Ectodermal cell (in vitro differentiated cells): ENCODE results near the gene RNF208.

Experiments used
- H3K27ac ChIP-seq: 2 replicates; pipeline ENCODE4 v1.7.0; 2013; ENCODE audit warnings: mild to moderate bottlenecking, low read depth, low read length; ENCODE audit not compliant: insufficient read depth, poor library complexity, severe bottlenecking
- H3K27me3 ChIP-seq: 2 replicates; pipeline ENCODE4 v1.7.0; 2013; ENCODE audit warnings: mild to moderate bottlenecking, low read length; ENCODE audit not compliant: insufficient read depth, control insufficient read depth, poor library complexity, severe bottlenecking
- H3K36me3 ChIP-seq: one replicate; pipeline ENCODE4 v1.7.0; 2013; ENCODE audit warnings: low read length; ENCODE audit not compliant: control insufficient read depth, insufficient read depth
- H3K4me1 ChIP-seq: one replicate; pipeline ENCODE4 v1.7.0; 2013; ENCODE audit warnings: low read length; ENCODE audit not compliant: control insufficient read depth, insufficient read depth
- H3K4me3 ChIP-seq: 2 replicates; pipeline ENCODE4 v1.7.0; 2013; ENCODE audit warnings: low read depth, low read length, control low read depth; ENCODE audit not compliant: insufficient read depth
- H3K9me3 ChIP-seq: 2 replicates; pipeline ENCODE4 v1.7.0; 2013; ENCODE audit warnings: mild to moderate bottlenecking, low read length, moderate library complexity; ENCODE audit not compliant: control insufficient read depth
- WGBS, 2 experiments: methylation state at CpG; one replicate each; pipeline ENCODE4 v1.1.7; 2013; ENCODE audit warnings: missing lambda C conversion rate in 2 of 2; 5-methylcytosine and 5-hydroxymethylcytosine counted together

RNF208 gene

DNA sequence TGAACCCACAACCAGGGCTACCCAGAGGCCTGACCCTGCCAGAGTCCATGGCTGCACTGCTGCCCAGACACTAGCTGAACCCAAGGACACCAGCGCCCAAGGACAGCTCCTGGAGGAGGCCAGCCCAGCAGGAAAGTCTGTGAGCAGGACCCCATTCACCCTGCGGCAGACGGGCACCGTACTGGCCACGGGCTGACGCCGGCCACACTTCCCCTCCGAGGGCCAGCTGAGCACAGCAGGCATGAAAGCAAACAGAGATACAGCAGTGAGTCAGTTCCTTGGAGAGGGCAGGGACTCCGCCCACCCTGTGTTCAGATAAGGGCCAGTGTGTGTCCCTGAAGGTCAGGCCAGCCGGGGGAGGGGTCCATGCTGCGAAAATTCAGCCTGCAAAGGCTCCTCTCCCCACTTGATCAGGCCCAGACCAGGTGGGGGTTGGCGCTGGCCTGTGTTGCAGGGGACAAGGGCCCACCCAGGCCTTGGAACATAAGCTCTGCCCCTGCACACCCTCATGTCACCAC lies 3.2 kb downstream of the RNF208 start:
- no peak overlapping the region for H3K27ac ChIP-seq
- peaks cover 22% of the 10 kb centered on the region for H3K27me3 ChIP-seq
- WGBS, 2 experiments: 71 to 82% methylated on average over 12 of the region's 12 CpGs

DNA sequence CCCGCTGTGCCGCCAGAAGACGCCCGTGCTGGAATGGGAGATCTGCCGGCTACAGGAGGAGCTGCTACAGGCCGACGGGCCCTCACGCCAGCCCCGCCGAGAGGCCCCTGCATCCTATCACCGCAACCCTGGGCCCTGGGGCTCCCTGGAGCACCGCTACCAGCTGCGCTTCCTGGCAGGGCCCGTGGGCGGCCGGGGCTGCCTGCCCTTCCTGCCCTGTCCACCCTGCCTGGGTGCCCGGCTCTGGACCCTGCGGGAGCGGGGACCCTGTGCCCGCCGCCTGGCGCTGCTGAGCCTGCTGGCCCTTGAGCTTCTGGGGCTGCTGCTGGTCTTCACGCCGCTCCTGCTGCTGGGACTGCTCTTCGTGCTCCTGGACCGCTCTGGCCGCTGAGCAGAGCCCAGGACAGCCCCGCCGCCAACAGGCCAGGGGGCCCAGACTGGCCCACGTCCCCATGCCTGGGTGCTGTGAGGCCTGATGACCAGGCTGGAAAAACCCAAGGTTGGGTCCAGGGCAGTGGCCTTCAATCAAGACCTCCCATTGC lies 3.8 kb downstream of the RNF208 start:
- H3K9me3 ChIP-seq: no peaks in the 10 kb centered on the region
- H3K27me3 ChIP-seq: peaks cover 22% of the 10 kb centered on the region
- H3K4me3 ChIP-seq: no peak overlapping the region
- H3K36me3 ChIP-seq: peaks cover 10% of the 10 kb centered on the region
- H3K27ac ChIP-seq: no peak overlapping the region
- H3K4me1 ChIP-seq: no peaks in the 10 kb centered on the region
- 95 to 96% methylated on average over 30 of the region's 30 CpGs for WGBS, 2 experiments

More for the DNA sequence above, 3.2 kb downstream of the RNF208 start:
- no peaks in the 10 kb centered on the region for H3K9me3 ChIP-seq
- no peaks in the 10 kb centered on the region for H3K4me1 ChIP-seq
- no peak overlapping the region for H3K4me3 ChIP-seq
- H3K36me3 ChIP-seq: peaks cover 10% of the 10 kb centered on the region

DNA sequence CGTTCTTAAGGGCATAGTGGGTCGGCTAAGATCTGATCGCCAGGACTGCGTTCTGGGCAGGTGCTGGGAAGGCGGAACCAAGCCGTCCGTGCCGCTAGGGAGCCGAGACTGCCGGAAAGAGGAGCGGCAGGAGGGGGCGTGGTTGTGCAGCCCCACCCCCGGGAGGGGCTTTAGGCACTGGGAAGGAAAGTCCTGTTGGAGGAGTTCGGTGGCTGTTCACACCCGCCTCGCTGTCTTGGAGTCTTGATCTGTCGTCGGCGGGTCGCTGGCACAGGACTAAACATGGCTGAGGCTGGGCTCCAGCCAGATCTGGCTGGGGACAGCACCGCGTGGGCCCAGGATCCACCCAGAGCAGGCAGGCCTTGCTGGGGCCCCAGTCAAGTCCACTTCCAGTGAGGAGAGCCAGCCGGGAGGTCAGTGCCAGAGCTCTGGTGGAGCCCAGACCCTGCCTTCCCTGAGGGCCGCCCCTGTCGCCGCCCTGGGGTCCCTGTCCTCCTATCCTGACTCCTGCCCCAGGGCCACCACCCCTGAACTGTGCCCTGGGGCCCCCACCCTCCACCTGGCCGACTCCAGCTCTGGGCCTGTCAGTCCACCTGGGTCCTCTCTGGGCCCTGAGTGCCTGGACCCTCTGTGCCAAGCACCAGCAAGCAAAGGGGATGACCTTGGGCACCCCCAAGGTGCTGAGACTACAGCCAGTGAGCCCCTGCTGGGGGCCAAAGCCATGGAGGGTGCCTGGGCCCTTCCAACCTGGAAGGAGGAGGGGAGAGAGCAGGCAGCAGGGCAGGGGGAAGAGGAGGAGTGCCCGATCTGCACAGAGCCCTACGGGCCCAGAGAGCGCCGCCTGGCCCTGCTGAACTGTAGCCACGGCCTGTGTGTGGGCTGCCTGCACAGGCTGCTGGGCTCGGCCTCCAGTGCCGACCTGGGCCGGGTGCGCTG lies 4.5 kb downstream of the RNF208 start:
- 61 to 62% methylated on average over 36 of the region's 36 CpGs for WGBS, 2 experiments
- Histone ChIP-seq H3K27me3 (peaks cover 15% of the 10 kb centered on the region), H3K27ac (no peak overlapping the region), H3K9me3 (no peaks in the 10 kb centered on the region), H3K36me3 (peaks cover 10% of the 10 kb centered on the region), H3K4me1 (no peaks in the 10 kb centered on the region), H3K4me3 (no peak overlapping the region)

DNA sequence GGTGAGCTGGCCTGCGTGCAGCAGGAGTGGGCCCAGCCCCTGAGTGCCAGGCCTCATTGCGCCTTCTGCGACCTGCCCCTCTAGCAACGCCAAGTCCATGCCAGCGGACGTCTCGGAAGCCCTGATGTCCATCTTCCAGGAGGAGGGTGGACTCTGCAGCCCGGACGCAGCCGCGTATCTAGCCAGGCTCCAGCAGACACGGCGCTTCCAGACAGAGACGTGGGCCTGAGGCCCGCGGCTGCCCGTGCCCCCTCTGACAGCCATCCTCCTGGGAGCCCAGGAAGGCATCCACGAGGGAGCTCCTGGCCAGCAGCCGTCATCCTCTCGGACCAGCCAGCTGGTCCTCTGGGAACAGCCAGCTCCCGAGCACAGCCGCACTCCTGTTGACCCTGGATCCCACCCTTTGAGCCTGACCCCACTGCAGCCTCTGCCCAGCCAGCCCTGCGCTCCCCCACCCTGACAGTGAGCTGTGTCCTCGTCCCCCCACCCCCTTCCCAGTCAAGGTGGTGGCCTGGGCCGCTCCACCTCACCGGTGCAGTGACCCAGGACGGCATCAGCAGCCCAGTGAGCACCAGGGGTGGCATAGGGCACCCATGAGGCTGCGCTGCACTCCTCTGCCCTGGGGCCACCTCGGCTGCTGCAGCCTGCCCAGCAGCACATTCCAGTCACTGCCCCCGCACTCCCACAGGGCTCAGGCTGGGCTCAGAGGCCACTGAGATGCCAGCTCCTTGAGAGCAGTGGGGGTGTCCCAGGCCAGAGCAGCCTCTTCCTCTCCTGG lies 5.7 kb downstream of the RNF208 start:
- no peak overlapping the region for H3K4me3 ChIP-seq
- H3K36me3 ChIP-seq: peaks cover 10% of the 10 kb centered on the region
- no peaks in the 10 kb centered on the region for H3K9me3 ChIP-seq
- 94 to 95% methylated on average over 30 of the region's 30 CpGs for WGBS, 2 experiments
- no peaks in the 10 kb centered on the region for H3K4me1 ChIP-seq
- H3K27ac ChIP-seq: no peak overlapping the region
- H3K27me3 ChIP-seq: peaks cover 5% of the 10 kb centered on the region

DNA sequence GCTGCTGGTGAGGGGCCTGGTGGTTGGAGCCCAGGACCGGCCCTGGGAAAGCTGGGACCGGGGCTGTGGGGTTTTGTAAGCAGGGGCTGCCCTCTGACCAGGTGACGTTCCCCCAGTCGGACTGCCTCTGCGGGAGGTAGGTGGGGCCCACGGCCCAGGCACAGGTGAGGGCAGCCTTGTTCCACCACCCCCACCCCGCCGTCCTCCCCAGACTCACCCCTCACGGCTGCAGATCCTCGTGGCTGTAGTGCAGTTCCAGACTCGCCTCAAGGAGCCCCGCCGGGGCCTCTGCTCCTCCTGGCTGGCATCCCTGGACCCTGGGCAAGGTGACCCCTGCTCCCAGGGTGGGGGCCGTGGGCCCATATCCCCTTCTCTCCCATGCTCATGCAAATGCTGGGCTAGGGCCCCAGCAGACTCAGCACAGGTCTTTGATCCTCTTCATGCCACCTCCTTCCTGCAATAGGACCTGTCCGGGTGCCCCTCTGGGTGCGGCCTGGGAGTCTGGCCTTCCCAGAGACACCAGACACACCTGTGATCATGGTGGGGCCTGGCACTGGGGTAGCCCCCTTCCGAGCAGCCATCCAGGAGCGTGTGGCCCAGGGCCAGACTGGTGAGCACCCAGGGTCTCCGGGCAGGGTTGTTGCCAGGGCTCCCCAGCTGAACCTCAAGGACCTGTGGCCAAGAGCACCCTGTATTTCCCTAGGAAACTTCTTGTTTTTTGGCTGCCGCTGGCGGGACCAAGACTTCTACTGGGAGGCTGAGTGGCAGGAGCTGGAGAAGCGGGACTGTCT lies 6.6 kb downstream of the RNF208 start:
- 94 to 95% methylated on average over 22 of the region's 22 CpGs for WGBS, 2 experiments
- H3K4me3 ChIP-seq: no peak overlapping the region
- no peaks in the 10 kb centered on the region for H3K9me3 ChIP-seq
- H3K27ac ChIP-seq: no peak overlapping the region
- H3K27me3 ChIP-seq: no peaks in the 10 kb centered on the region
- H3K36me3 ChIP-seq: peaks cover 10% of the 10 kb centered on the region
- H3K4me1 ChIP-seq: no peaks in the 10 kb centered on the region

DNA sequence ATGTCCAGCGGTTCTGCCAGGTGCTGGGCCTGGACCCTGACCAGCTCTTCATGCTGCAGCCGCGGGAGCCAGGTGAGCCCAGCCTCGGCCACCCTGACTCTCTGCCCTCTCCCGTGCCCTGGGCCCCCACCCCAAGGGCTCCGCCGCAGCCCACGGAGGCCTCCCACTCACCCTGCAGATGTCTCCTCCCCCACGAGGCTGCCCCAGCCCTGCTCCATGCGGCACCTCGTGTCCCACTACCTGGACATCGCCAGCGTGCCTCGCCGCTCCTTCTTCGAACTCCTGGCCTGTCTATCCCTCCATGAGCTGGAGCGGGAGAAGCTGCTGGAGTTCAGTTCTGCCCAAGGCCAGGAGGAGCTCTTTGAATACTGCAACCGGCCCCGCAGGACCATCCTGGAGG lies 7.4 kb downstream of the RNF208 start:
- 95 to 96% methylated on average over 19 of the region's 19 CpGs for WGBS, 2 experiments
- peaks cover 10% of the 10 kb centered on the region for H3K36me3 ChIP-seq

DNA sequence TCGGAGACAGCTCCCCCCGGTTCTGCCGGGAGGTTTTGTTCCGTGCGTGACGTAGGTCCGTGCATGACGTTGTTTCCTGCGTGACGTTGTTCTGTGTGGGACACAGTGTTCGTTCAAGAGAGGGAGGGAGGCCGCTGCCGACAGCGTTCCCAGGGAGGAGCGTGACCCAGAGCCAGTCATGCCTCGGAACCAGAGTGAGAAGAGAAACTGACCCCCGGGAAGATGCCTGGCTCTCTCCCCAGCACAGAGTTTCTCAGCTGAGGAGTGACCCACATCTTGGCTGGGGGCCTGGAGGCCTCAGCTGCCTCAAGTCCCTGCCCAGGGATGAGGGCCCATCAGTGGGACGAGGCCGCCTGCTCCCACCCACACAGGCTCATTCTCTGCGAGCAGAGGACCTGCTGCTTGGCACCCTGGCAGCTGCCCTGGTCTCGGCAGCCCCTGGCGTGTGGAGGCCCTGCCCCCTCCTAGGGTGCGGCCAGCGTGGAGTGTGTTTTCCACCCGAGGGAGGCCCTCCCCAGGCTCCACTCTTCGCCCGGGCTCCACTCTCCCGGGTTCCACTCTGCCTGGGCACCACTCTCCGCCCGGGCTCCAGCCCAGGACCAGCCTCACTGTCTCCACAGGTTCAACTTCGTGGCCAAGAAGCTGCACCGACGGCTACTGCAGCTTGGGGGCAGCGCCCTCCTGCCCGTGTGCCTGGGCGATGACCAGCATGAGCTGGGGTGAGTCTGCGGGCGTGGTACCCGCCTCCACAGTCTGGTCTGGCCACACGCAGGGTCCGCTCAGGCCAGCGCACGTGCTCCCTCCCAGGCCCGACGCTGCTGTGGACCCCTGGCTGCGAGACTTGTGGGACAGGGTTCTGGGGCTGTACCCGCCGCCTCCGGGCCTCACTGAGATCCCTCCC lies 8.6 kb downstream of the RNF208 start:
- Histone ChIP-seq H3K27ac (no peak overlapping the region), H3K9me3 (no peaks in the 10 kb centered on the region), H3K27me3 (no peaks in the 10 kb centered on the region), H3K4me1 (no peaks in the 10 kb centered on the region), H3K36me3 (peaks cover 10% of the 10 kb centered on the region), H3K4me3 (no peak overlapping the region)
- WGBS, 2 experiments: 94 to 95% methylated on average over 49 of the region's 49 CpGs

More for the DNA sequence above, 7.4 kb downstream of the RNF208 start:
- Histone ChIP-seq H3K27ac (no peak overlapping the region), H3K27me3 (no peaks in the 10 kb centered on the region), H3K4me1 (no peaks in the 10 kb centered on the region), H3K4me3 (no peak overlapping the region), H3K9me3 (no peaks in the 10 kb centered on the region)

DNA sequence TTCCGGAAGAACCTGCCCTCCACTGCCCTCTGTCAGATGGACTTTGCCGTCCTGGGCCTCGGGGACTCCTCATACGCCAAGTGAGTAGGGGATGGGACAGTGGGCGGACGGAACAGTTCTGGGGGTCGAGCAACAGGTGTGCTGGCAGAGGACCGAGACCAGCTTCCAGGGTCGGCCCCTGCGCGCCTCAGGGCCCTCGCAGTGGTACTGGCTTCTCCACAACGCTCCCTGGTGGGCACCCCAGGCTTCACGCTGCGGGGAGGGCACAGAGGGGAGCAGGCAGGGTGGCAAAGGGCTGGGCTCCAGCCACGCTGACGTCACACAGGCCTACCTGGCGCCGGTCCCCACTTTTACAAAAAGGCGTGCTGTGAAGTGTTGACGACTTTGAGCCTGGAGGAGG lies 9.5 kb downstream of the RNF208 start:
- H3K4me3 ChIP-seq: no peak overlapping the region
- H3K9me3 ChIP-seq: no peaks in the 10 kb centered on the region
- no peak overlapping the region for H3K27ac ChIP-seq
- H3K36me3 ChIP-seq: peaks cover 10% of the 10 kb centered on the region
- no peaks in the 10 kb centered on the region for H3K4me1 ChIP-seq
- no peaks in the 10 kb centered on the region for H3K27me3 ChIP-seq
- WGBS, 2 experiments: 94% methylated on average over 21 of the region's 21 CpGs

DNA sequence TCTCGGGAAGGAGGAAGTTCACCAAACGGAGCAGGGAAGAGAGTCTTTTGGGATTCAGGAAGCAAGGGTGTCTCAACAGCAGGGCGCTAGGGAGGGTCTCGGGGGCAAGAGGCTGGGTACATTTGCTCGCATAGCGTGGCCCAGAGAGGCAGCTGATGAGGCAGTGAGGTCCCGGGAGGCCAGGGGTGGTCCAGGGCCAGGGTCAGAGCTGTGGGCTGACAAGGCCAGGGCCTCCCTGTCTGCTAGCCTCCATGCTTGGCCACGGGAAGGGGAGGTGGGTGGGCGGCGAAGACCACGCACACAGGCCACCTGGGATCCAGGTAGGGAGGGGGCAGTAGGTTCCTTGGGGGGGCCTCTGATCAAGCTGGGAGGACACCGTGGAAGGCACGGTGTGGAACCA lies 10.5 kb downstream of the RNF208 start:
- Histone ChIP-seq H3K27me3 (no peaks in the 10 kb centered on the region), H3K4me1 (peaks cover 3% of the 10 kb centered on the region), H3K27ac (no peak overlapping the region), H3K36me3 (peaks cover 10% of the 10 kb centered on the region), H3K9me3 (no peaks in the 10 kb centered on the region), H3K4me3 (no peak overlapping the region)
- 91 to 92% methylated on average over 13 of the region's 13 CpGs for WGBS, 2 experiments
